HG03469 (cell line): ENCODE data around the gene BMI1.
"Not testable (repeated sequence)": the region's sequence is repeated elsewhere in the genome, so short reads cannot be mapped to it uniquely, and the experiment has no call there.

ENCODE experiments used
- ATAC-seq: cut with Tn5 transposase; IDR thresholded peaks from one replicate; pipeline ENCODE4 v1.9.1; 2021; ENCODE audit warnings: mild to moderate bottlenecking, moderate library complexity, moderate number of reproducible peaks; ENCODE audit not compliant: unreplicated experiment

The BMI1 gene

DNA sequence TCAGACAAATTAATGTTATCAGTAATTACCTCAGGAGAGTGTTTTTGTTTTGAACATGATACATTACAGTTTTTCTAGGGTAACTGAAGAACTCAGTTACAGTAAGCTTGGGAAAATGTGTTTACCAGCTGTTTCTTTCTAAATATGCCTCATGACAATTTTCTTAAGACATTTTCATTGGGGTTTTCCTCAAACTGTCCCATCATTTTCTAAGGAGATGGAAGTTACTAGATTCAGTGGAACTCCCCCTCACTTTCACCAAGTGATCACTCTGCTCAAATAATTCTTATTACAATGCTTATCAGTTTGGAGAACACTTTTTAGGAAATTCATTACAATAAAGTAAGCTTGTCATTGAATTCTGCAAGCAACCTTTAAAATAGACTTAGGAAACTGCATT lies 18.0 kb downstream of the BMI1 start:
- no peak for ATAC-seq

DNA sequence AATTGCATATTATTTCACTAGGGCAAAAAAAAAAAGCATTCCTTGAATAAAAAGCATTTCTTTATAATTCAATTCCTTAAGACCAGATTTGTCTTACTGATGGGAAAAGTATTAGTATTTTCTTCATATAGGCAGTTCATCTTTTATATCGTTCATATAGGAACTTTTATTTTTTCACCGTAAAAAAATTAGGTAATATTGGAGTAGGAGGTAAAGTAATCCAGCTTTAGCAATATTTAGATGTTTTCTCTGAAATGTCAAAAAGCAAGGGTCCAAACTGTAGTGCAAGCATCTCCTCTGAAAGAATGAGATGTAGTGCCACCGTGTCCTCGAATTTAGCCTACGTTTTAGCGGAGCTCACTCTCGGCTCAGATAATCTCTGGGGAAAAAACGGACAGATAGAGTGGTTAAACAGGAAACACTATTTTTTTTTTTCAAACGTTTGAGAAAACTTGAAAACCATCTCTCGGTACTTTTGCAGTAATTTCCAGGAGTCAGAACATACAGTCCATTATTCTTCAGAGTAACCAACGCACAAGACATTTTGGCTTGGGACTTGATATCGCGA lies 18.9 kb downstream of the BMI1 start:
- no peak for ATAC-seq

GRCh38 chr10:22340329-22341189 lies 19.7 kb downstream of the BMI1 start:
- ATAC-seq = peak; percentile 28

- ATAC-seq = no peak
Measured at GRCh38 chr10:22341190-22341925, 20.5 kb downstream of the BMI1 start.

DNA sequence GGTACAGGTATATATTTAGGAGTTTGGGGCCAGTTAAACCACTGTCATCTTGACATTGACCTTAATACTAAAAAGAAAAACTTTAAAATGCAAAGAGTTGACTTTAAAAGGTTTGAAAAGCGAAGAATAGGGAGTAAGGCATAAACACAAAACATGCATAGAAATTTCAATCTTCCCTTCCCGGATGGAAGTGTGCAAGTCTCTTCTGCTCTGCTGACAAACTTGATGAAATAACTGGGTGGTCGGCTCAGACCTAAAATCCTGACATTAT lies 21.0 kb downstream of the BMI1 start:
- ATAC-seq = no peak

DNA sequence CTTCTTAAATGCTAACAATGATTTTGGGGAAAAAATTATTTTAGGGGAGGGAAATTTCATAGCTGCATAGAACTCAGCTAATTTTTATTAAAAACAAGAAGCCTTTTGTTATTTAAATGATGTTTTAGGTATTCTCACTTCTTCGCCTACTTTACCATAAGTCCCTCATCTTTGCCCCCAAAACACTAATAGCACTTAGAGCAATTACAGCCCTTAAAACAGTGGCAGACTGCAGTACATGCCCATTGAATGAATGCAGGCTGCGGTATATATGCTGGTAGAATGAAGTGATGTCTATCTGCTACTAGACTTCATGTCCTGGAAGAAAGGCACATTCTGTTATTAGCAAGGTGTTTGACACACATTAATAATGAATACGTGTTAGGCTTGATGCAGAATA lies 21.5 kb downstream of the BMI1 start:
- ATAC-seq = no peak

DNA sequence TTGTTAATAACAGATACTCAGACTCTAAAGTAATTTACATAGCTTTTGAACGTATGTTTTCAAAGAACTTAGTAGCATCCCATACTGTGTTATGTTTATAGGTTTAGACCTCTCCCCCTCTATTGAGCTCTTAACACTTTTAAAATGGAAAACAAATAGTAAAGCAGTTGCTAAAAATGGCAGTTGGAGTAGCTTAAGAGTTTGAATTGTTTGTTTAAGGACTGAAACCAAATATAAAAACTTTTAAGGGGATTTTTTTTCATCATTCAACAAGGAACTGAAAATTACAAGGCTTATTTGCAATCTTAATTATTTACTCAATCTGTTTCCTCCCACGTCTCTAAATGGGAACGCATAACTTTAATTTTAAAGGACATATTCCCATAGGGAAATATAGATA lies 22.8 kb downstream of the BMI1 start:
- no peak for ATAC-seq

DNA sequence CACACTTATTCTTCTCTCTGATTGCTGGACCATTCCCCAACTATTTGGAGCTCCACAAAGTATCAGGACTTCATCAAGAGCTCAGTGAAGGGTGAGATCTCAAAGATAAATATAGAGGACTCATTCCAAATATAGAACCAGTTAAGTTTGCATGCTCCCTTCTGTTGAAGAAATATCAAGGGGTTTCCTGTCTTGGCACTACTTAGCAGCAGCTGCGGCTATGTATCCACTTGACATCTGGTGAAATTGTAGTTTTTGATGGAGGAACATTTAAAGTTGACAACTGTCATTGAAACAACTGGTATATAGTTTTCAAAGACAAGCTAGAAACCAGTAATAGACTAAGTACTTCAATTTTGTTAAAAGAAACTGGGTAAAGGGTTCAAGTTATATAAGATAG lies 23.4 kb downstream of the BMI1 start:
- no peak for ATAC-seq

DNA sequence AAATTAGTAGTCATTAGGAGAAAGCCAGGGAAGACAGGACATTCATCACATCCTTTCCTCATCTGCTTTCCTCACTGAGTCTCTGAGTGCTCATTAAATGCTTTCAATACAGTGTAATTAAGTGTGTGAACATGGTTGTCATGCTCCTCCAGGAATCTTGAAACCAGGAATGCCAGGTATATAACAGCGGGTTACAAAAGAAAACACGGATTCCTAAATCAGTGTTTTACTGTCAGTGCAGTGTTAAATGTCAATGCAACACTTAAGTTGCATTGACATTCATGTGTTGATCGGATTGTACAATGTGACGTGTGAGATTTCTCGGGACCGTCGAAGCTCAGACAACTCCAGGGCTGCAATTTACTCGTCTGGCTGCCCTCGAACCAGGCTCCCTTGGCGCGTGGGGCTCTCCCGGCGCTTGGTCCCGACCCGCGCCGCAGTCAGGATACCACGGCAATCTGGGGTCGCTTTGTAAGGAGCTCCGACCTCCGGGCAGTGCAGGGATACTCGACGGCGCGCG lies 23.9 kb downstream of the BMI1 start:
- ATAC-seq = no peak

DNA sequence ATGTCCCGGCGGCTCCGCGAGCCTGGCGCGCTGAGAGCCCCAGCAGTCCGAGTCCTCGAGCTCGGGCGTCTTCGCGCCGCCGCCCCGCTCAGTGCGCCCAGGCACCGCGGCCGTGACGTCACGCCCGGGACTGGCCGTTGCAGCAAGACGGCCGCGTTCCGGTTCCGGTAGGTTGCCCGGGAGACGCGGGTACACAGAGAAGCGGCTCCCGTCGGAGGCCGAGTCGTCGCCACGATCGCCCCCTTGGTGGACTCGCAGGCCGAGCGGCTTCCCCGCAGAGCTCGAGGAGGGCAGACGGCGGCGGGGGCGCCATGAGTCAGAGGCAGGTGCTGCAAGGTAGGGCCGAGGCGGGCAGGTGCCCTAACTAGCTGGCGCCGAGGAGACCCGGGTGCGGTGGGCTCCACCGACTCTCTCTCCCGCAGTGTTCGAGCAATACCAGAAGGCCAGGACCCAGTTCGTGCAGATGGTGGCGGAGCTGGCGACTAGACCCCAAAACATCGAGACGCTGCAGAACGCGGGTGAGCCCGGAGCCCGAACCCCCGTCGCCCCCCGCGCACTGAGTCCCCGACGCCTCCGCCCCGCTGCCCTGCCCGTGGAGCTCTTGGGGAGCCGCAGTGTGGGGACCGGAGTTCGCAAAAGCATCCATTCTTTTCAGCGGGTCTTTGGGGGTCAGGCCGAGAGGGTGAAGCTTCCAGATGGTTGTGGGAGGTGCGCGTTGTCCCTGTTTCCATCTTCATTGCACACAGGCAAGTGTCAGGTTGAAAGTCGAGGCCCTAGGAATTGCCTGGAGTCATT lies 24.6 kb downstream of the BMI1 start, which contains the start of gene SPAG6:
SPAG6 (plus strand) TSS at position 196 of the 795 bp plus-strand sequence; CDS start at position 312, 116 bp downstream.
- no peak for ATAC-seq

DNA sequence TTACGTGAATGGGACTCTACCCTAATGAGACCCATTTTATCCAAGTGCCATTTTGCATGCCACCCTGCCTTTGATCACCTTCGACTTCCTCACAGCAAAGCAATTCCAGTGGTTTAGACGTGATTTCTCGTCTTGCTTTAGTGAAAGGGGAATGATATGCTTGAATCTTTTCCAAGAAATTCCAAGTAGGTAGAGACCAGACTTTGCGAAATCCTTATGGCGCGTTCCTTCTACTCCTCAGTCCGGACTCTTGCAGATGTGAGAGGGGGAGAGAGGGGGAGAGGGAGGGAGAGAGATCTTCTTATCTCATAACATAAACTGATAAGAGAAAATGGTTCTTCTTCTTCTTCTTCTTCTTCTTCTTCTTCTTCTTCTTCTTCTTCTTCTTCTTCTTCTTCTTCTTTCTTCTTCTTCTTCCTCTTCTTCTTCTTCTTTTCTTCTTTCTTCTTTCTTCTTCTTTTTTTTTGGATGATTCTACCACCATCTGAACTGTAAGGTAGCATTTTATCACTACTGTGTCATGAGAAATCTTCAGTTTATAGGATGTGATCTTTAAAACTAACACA lies 25.3 kb downstream of the BMI1 start:
- no peak for ATAC-seq

DNA sequence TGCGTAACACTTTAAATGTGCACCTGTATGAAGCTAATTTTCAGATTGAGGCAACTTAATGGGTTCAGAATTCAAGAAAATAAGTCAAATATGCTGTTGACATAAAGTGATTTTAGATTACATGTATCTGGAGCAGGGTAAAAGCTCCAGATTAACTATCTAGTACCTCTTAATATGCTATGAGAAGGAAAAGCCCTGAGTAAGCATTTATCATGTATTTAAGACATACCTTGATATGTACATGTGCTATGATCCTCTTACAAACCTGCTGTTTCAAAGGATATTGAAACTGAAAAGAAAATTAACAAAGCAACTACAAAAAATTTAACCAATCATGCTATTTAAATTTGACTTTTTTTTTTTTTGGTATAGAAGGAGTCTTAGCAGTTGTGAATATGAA lies 28.9 kb downstream of the BMI1 start:
- no peak for ATAC-seq

DNA sequence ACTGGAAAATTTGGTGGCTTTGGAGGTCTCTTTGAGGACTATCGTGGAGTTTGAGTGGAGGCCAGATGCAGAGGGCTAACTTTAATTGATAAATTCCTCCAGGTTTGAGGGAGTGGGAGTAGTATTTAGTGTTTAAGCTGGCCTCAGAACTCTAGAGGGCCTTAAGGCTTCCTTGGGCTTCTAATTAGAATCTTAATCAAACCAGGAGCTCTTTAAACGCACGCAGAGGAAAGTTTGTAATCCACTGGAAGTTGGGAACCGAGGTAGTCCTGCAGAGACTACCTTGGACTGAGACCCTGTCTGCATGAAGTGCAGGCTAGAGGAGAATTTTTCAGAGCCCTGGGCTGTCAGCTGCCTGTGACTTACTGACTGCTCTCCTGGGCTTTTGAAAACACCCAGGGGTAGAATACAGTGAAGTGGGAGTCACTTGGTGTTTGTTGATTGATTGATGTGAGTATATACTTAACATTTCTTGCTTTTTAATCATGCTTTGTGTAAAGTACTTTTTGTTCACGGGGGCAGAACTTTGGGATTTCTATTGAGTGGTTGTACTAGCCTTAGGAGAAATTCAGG lies 30.3 kb downstream of the BMI1 start:
- ATAC-seq = no peak

GRCh38 chr10:22356324-22356873 lies 35.5 kb downstream of the BMI1 start:
- ATAC-seq = no peak

- ATAC-seq = not testable (repeated sequence)
Measured at GRCh38 chr10:22357770-22358169, 36.9 kb downstream of the BMI1 start.

GRCh38 chr10:22363305-22363704 lies 42.4 kb downstream of the BMI1 start:
- ATAC-seq = no peak

DNA sequence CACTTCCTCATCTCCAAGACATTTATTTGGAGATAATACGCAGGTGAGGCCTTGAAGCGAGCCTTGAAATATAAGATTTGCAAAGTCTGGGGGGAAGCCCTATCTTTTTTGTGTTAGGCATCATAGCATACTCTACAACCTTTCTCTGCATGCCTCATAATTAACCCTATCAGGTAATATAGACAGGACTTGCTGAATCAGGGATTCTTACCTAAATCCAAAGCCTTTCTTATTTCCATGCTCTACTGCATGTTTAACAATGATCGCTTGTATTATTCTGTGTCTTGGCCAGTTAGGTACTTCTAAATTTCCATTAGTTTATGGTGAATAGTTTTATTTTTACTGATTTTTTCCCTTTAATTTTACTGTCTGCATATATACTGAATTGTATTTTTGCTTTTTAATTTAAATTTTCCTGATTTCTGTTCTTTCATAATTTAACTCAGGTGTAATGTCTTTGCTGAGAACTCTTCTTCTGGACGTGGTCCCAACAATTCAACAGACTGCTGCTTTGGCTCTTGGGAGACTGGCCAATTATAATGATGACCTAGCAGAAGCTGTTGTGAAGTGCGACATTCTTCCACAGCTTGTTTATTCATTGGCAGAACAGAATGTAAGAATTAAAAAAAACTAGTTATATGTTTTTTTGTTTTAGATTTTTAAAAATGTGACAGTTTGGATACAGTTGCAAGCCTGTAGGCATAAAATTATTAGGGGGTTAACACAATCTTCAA lies 43.7 kb downstream of the BMI1 start:
- ATAC-seq = no peak

DNA sequence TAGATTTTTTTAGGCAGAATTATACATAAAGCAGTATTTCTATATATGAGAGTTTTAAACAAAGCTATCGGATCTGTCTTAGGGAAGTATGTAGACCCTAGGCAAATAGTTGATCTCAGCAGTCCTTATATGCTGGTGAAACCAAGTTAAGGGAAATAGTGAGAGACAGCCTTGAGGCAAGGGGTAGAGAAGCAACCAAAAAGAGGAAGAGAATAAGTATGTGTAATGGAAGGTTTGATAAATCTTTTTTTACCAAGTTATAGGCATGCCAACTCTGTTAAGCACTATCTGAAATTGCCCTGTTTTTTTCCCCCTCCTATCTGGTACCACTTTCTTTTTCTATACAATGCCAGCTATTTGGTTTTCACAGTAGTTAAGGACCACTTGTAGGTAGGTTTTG lies 44.3 kb downstream of the BMI1 start:
- ATAC-seq = peak; percentile 55
